ENCODE results near the gene GNAZ.
"Not testable (repeated sequence)": the region's sequence is repeated elsewhere in the genome, so short reads cannot be mapped to it uniquely, and the experiment has no call there.

Gene GNAZ

GRCh38 chr22:23036684-23037428 lies 33.5 kb upstream of the GNAZ start:
- H3K27ac Mint-ChIP-seq: no peak overlapping the region
- H3K36me3 Mint-ChIP-seq: peaks cover 2% of the 10 kb centered on the region
- H3K27me3 Mint-ChIP-seq: peaks cover 4% of the 10 kb centered on the region
- H3K9me3 Mint-ChIP-seq (ENCODE audit: low read depth): no peaks in the 10 kb centered on the region
- H3K4me3 Mint-ChIP-seq: no peak overlapping the region
- H3K4me1 Mint-ChIP-seq (ENCODE audit: low read depth): peaks cover 12% of the 10 kb centered on the region

GRCh38 chr22:23037429-23038333 lies 32.6 kb upstream of the GNAZ start:
- Mint-ChIP-seq H3K9me3 (ENCODE audit: low read depth) (no peaks in the 10 kb centered on the region), H3K4me1 (ENCODE audit: low read depth) (peaks cover 12% of the 10 kb centered on the region), H3K27me3 (peaks cover 4% of the 10 kb centered on the region), H3K27ac (no peak overlapping the region), H3K4me3 (no peak overlapping the region), H3K36me3 (peaks cover 2% of the 10 kb centered on the region)

- Mint-ChIP-seq H3K27ac (no peak overlapping the region), H3K4me3 (no peak overlapping the region), H3K9me3 (ENCODE audit: low read depth) (no peaks in the 10 kb centered on the region), H3K36me3 (peaks cover 2% of the 10 kb centered on the region), H3K27me3 (peaks cover 4% of the 10 kb centered on the region), H3K4me1 (ENCODE audit: low read depth) (peaks cover 12% of the 10 kb centered on the region)
Measured at GRCh38 chr22:23038334-23038642, 32.0 kb upstream of the GNAZ start.

GRCh38 chr22:23038902-23039301 lies 31.4 kb upstream of the GNAZ start:
- Mint-ChIP-seq H3K27me3 (peaks cover 4% of the 10 kb centered on the region), H3K4me1 (ENCODE audit: low read depth) (peaks cover 12% of the 10 kb centered on the region), H3K4me3 (no peak overlapping the region)

GRCh38 chr22:23042179-23042578 lies 28.1 kb upstream of the GNAZ start:
- H3K4me1 Mint-ChIP-seq (ENCODE audit: low read depth): no peaks in the 10 kb centered on the region
- H3K36me3 Mint-ChIP-seq: peaks cover 2% of the 10 kb centered on the region
- no peaks in the 10 kb centered on the region for H3K9me3 Mint-ChIP-seq (ENCODE audit: low read depth)

More at GRCh38 chr22:23038902-23039301, 31.4 kb upstream of the GNAZ start:
- H3K36me3 Mint-ChIP-seq: peaks cover 2% of the 10 kb centered on the region
- no peaks in the 10 kb centered on the region for H3K9me3 Mint-ChIP-seq (ENCODE audit: low read depth)
- H3K27ac Mint-ChIP-seq: no peak overlapping the region

GRCh38 chr22:23044570-23044969 lies 25.7 kb upstream of the GNAZ start:
- Mint-ChIP-seq H3K36me3 (no peaks in the 10 kb centered on the region), H3K27ac (no peak overlapping the region), H3K4me1 (ENCODE audit: low read depth) (no peaks in the 10 kb centered on the region), H3K9me3 (ENCODE audit: low read depth) (no peaks in the 10 kb centered on the region), H3K27me3 (peaks cover 8% of the 10 kb centered on the region), H3K4me3 (no peak overlapping the region)

More at GRCh38 chr22:23042179-23042578, 28.1 kb upstream of the GNAZ start:
- Mint-ChIP-seq H3K27me3 (peaks cover 7% of the 10 kb centered on the region), H3K4me3 (no peak overlapping the region), H3K27ac (no peak overlapping the region)

GRCh38 chr22:23045461-23045860 lies 24.9 kb upstream of the GNAZ start:
- Mint-ChIP-seq H3K4me3 (no peak overlapping the region), H3K4me1 (ENCODE audit: low read depth) (peaks cover 1% of the 10 kb centered on the region), H3K27ac (no peak overlapping the region)

GRCh38 chr22:23047265-23047664 lies 23.1 kb upstream of the GNAZ start:
- H3K4me3 Mint-ChIP-seq: no peak overlapping the region
- no peak overlapping the region for H3K27ac Mint-ChIP-seq
- H3K27me3 Mint-ChIP-seq: peaks cover 4% of the 10 kb centered on the region
- H3K36me3 Mint-ChIP-seq: no peaks in the 10 kb centered on the region
- H3K4me1 Mint-ChIP-seq (ENCODE audit: low read depth): peaks cover 6% of the 10 kb centered on the region
- H3K9me3 Mint-ChIP-seq (ENCODE audit: low read depth): no peaks in the 10 kb centered on the region

More at GRCh38 chr22:23045461-23045860, 24.9 kb upstream of the GNAZ start:
- H3K27me3 Mint-ChIP-seq: peaks cover 4% of the 10 kb centered on the region
- H3K9me3 Mint-ChIP-seq (ENCODE audit: low read depth): no peaks in the 10 kb centered on the region
- H3K36me3 Mint-ChIP-seq: no peaks in the 10 kb centered on the region

GRCh38 chr22:23047742-23048141 lies 22.6 kb upstream of the GNAZ start:
- H3K4me3 Mint-ChIP-seq: no peak overlapping the region
- peaks cover 6% of the 10 kb centered on the region for H3K4me1 Mint-ChIP-seq (ENCODE audit: low read depth)
- H3K27me3 Mint-ChIP-seq: peaks cover 4% of the 10 kb centered on the region
- no peak overlapping the region for H3K27ac Mint-ChIP-seq
- H3K36me3 Mint-ChIP-seq: no peaks in the 10 kb centered on the region
- H3K9me3 Mint-ChIP-seq (ENCODE audit: low read depth): no peaks in the 10 kb centered on the region

GRCh38 chr22:23050546-23050945 lies 19.8 kb upstream of the GNAZ start:
- H3K27ac Mint-ChIP-seq; H3K4me1 Mint-ChIP-seq (ENCODE audit: low read depth); H3K4me3 Mint-ChIP-seq; H3K27me3 Mint-ChIP-seq; H3K36me3 Mint-ChIP-seq; H3K9me3 Mint-ChIP-seq (ENCODE audit: low read depth): not testable (repeated sequence)

- Mint-ChIP-seq H3K4me3 (no peak overlapping the region), H3K27me3 (peaks cover 4% of the 10 kb centered on the region), H3K9me3 (ENCODE audit: low read depth) (no peaks in the 10 kb centered on the region), H3K4me1 (ENCODE audit: low read depth) (peaks cover 6% of the 10 kb centered on the region), H3K27ac (no peak overlapping the region), H3K36me3 (no peaks in the 10 kb centered on the region)
Measured at GRCh38 chr22:23053051-23053707, 17.1 kb upstream of the GNAZ start.

- Mint-ChIP-seq H3K9me3 (ENCODE audit: low read depth) (no peaks in the 10 kb centered on the region), H3K27me3 (peaks cover 3% of the 10 kb centered on the region), H3K4me3 (no peak overlapping the region)
Measured at GRCh38 chr22:23053912-23054530, 16.3 kb upstream of the GNAZ start.

GRCh38 chr22:23054531-23055257 lies 15.6 kb upstream of the GNAZ start:
- Mint-ChIP-seq H3K27ac (no peak overlapping the region), H3K4me3 (no peak overlapping the region), H3K4me1 (ENCODE audit: low read depth) (peaks cover 6% of the 10 kb centered on the region), H3K27me3 (peaks cover 3% of the 10 kb centered on the region), H3K36me3 (no peaks in the 10 kb centered on the region), H3K9me3 (ENCODE audit: low read depth) (no peaks in the 10 kb centered on the region)

More at GRCh38 chr22:23053912-23054530, 16.3 kb upstream of the GNAZ start:
- H3K27ac Mint-ChIP-seq: no peak overlapping the region
- H3K4me1 Mint-ChIP-seq (ENCODE audit: low read depth): peaks cover 6% of the 10 kb centered on the region
- H3K36me3 Mint-ChIP-seq: no peaks in the 10 kb centered on the region

- Mint-ChIP-seq H3K36me3 (no peaks in the 10 kb centered on the region), H3K4me3 (no peak overlapping the region), H3K27me3 (peaks cover 3% of the 10 kb centered on the region), H3K9me3 (ENCODE audit: low read depth) (no peaks in the 10 kb centered on the region), H3K4me1 (ENCODE audit: low read depth) (peaks cover 3% of the 10 kb centered on the region), H3K27ac (no peak overlapping the region)
Measured at GRCh38 chr22:23055449-23056179, 14.7 kb upstream of the GNAZ start.
